Measurements from ENCODE around the gene KRT31. TPM values are rescaled to one million over a fixed set of nuclear protein-coding genes. Genes with fewer than 3 reads are reported as not detected.

KRT31 gene
- total and polyA plus RNA-seq, 2 donors (not counting 1 experiment from before 2014, with no cell fraction given) = not detected

- H3K4me2 ChIP-seq (replicated peaks; ENCODE audit: low read depth, low read length, poor library complexity, severe bottlenecking) = no peak overlapping the region
- TF ChIP-seq, protein P1, sequence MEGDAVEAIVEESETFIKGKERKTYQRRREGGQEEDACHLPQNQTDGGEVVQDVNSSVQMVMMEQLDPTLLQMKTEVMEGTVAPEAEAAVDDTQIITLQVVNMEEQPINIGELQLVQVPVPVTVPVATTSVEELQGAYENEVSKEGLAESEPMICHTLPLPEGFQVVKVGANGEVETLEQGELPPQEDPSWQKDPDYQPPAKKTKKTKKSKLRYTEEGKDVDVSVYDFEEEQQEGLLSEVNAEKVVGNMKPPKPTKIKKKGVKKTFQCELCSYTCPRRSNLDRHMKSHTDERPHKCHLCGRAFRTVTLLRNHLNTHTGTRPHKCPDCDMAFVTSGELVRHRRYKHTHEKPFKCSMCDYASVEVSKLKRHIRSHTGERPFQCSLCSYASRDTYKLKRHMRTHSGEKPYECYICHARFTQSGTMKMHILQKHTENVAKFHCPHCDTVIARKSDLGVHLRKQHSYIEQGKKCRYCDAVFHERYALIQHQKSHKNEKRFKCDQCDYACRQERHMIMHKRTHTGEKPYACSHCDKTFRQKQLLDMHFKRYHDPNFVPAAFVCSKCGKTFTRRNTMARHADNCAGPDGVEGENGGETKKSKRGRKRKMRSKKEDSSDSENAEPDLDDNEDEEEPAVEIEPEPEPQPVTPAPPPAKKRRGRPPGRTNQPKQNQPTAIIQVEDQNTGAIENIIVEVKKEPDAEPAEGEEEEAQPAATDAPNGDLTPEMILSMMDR (IDR thresholded peaks at IDR 0.05) = no peak
- no peak for TF ChIP-seq EZH2 (IDR thresholded peaks at IDR 0.05; ENCODE audit: borderline replicate concordance, insufficient read depth, low read depth, low read length, poor library complexity, severe bottlenecking)
Observed at GRCh38 chr17:41418116-41418860, 20.9 kb upstream of the KRT31 start.

DNA sequence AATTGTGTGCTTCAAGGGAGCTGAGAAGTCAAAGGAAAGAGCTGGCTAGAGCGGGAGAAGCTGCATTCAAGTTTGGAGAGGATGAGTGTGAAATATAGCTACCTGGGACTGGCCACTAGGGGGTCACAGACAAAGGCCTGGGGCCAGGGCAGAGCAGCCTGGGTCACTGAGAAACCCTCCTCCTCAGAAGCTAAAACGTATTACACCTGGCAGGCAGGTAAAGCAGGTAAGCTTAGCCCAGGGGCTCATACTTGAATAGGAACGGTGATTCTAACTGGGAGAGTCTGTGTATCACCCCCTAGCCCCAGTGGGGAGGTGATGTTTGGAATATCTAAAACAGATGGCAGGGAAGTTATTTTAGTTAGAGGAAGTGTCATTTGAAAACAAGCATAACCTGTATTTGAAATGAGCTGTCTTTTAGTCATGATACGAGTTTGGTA, 20.2 kb upstream of the KRT31 start:
- CTCF ChIA-PET = interaction anchor here (0.9 to 1.4 kb wide), 3 partner anchors 9 to 245 kb away, joined by 3 to 6 read pairs (median 4); no protein-coding TSS in a partner anchor
- peak; percentile 29 for DNase-seq
- H3K4me3 Mint-ChIP-seq = no peak overlapping the region
- POLR2A ChIA-PET = no interaction called here
- TF ChIP-seq, protein P1 (IDR thresholded peaks at IDR 0.05) = peak; percentile 47
- no peak for TF ChIP-seq EZH2 (IDR thresholded peaks at IDR 0.05; ENCODE audit: borderline replicate concordance, insufficient read depth, low read depth, low read length, poor library complexity, severe bottlenecking)
- Histone ChIP-seq H2AFZ (ENCODE audit: insufficient read depth, low read depth, low read length, poor library complexity, severe bottlenecking) (no peak overlapping the region), H3K27ac (ENCODE audit: low read length in 2 of 2) (no peak overlapping the region), H3K79me2 (ENCODE audit: control insufficient read depth, insufficient read depth, low read length) (no peaks in the 10 kb centered on the region), H3K27me3 (replicated peaks in 1 of 4; ENCODE audit: control extremely low read depth in 1 of 4, control insufficient read depth in 3 of 4, insufficient read depth in 4 of 4, low read length in 3 of 4) (peaks cover 0 to 3% (median 0%) of the 10 kb centered on the region in 4 experiments), H3K36me3 (replicated peaks in 1 of 2; ENCODE audit: control extremely low read depth in 1 of 2, control insufficient read depth in 1 of 2, extremely low read depth in 1 of 2, insufficient read depth in 2 of 2, low read length in 1 of 2) (no peaks in the 10 kb centered on the region), H4K20me1 (ENCODE audit: control insufficient read depth, insufficient read depth, low read length, poor library complexity, severe bottlenecking) (no peaks in the 10 kb centered on the region), H3K4me1 (ENCODE audit: control insufficient read depth in 2 of 2, insufficient read depth in 2 of 2, low read length in 2 of 2) (no peaks in the 10 kb centered on the region), H3K9ac (ENCODE audit: low read length) (no peak overlapping the region), H3K9me3 (ENCODE audit: control extremely low read depth in 1 of 3, control insufficient read depth in 2 of 3, insufficient read depth in 1 of 3, low read length in 2 of 3) (no peaks in the 10 kb centered on the region), H3K4me3 (ENCODE audit: control extremely low read depth in 1 of 5, extremely low read depth in 1 of 5, insufficient read depth in 1 of 5, low read depth in 2 of 5, low read length in 4 of 5) (no peak overlapping the region), H3K4me2 (replicated peaks; ENCODE audit: low read depth, low read length, poor library complexity, severe bottlenecking) (no peak overlapping the region)
- H3K4me1 Mint-ChIP-seq = no peaks in the 10 kb centered on the region
- no peak overlapping the region for H3K27ac Mint-ChIP-seq
- intact Hi-C loops (cut with micrococcal nuclease) = no loop called here
- 72% methylated on average over 2 of the region's 4 CpGs for WGBS (ENCODE audit: insufficient coverage)
- H3K27me3 Mint-ChIP-seq = no peaks in the 10 kb centered on the region
- no peaks in the 10 kb centered on the region for H3K9me3 Mint-ChIP-seq (ENCODE audit: insufficient read depth)
- no peak for ATAC-seq (ENCODE audit: low read depth)

More at GRCh38 chr17:41418116-41418860, 20.9 kb upstream of the KRT31 start:
- H3K9ac ChIP-seq (ENCODE audit: low read length) = no peak overlapping the region
- H3K4me3 Mint-ChIP-seq = no peak overlapping the region
- POLR2A ChIA-PET = no interaction called here
- H3K4me1 ChIP-seq (ENCODE audit: control insufficient read depth in 2 of 2, insufficient read depth in 2 of 2, low read length in 2 of 2) = no peaks in the 10 kb centered on the region
- no peak overlapping the region for H3K4me3 ChIP-seq (ENCODE audit: control extremely low read depth in 1 of 5, extremely low read depth in 1 of 5, insufficient read depth in 1 of 5, low read depth in 2 of 5, low read length in 4 of 5)
- H3K27ac ChIP-seq (ENCODE audit: low read length in 2 of 2) = no peak overlapping the region
- 94% methylated on average over 3 of the region's 7 CpGs for WGBS (ENCODE audit: insufficient coverage)
- H3K27me3 ChIP-seq (replicated peaks in 1 of 4; ENCODE audit: control extremely low read depth in 1 of 4, control insufficient read depth in 3 of 4, insufficient read depth in 4 of 4, low read length in 3 of 4) = peaks cover 0 to 3% (median 0%) of the 10 kb centered on the region in 4 experiments
- intact Hi-C loops (cut with micrococcal nuclease) = no loop called here
- ATAC-seq (ENCODE audit: low read depth) (no peak), DNase-seq (no peak)
- no peaks in the 10 kb centered on the region for H3K9me3 Mint-ChIP-seq (ENCODE audit: insufficient read depth)
- CTCF ChIA-PET = interaction anchor here (0.9 to 1.4 kb wide), 3 partner anchors 10 to 244 kb away, joined by 3 to 6 read pairs (median 4); no protein-coding TSS in a partner anchor
- H3K4me1 Mint-ChIP-seq = no peaks in the 10 kb centered on the region
- no peaks in the 10 kb centered on the region for H3K36me3 ChIP-seq (replicated peaks in 1 of 2; ENCODE audit: control extremely low read depth in 1 of 2, control insufficient read depth in 1 of 2, extremely low read depth in 1 of 2, insufficient read depth in 2 of 2, low read length in 1 of 2)
- no peaks in the 10 kb centered on the region for H3K27me3 Mint-ChIP-seq
- H4K20me1 ChIP-seq (ENCODE audit: control insufficient read depth, insufficient read depth, low read length, poor library complexity, severe bottlenecking) = no peaks in the 10 kb centered on the region
- H3K27ac Mint-ChIP-seq = no peak overlapping the region
- no peaks in the 10 kb centered on the region for H3K9me3 ChIP-seq (ENCODE audit: control extremely low read depth in 1 of 3, control insufficient read depth in 2 of 3, insufficient read depth in 1 of 3, low read length in 2 of 3)
- no peak overlapping the region for H2AFZ ChIP-seq (ENCODE audit: insufficient read depth, low read depth, low read length, poor library complexity, severe bottlenecking)
- H3K79me2 ChIP-seq (ENCODE audit: control insufficient read depth, insufficient read depth, low read length) = no peaks in the 10 kb centered on the region

Data from B cell (primary cell).